Stimulated activated CD8-positive, alpha-beta memory T cell treated with anti-CD3 and anti-CD28 coated beads, Interleukin-12 subunit alpha, Interleukin-12 subunit beta, amount 100 ng/mL, for 1 hour (primary cell): ENCODE data around the gene ADAMTS15.

Experiments
- DNase-seq: peaks from one replicate; pipeline ENCODE4 v3.0.0-alpha.2; 2020; ENCODE audit warnings: low read depth

The ADAMTS15 gene

GRCh38 chr11:130457623-130458409, 9.4 kb downstream of the ADAMTS15 start:
- no peak for DNase-seq

- DNase-seq = no peak
These were observed 9.9 kb downstream of the ADAMTS15 start for GRCh38 chr11:130458410-130458729.

GRCh38 chr11:130459521-130459920, 11.1 kb downstream of the ADAMTS15 start:
- no peak for DNase-seq

GRCh38 chr11:130462101-130462885, 13.8 kb downstream of the ADAMTS15 start:
- no peak for DNase-seq

GRCh38 chr11:130462931-130463330, 14.5 kb downstream of the ADAMTS15 start:
- no peak for DNase-seq

- no peak for DNase-seq
These were observed 15.9 kb downstream of the ADAMTS15 start for GRCh38 chr11:130464291-130464812.

GRCh38 chr11:130465263-130465662, 16.8 kb downstream of the ADAMTS15 start:
- no peak for DNase-seq

GRCh38 chr11:130467116-130467900, 18.9 kb downstream of the ADAMTS15 start:
- DNase-seq = no peak

GRCh38 chr11:130469181-130469580, 20.7 kb downstream of the ADAMTS15 start:
- no peak for DNase-seq

- DNase-seq = no peak
These were observed 22.6 kb downstream of the ADAMTS15 start for GRCh38 chr11:130470832-130471706.

- no peak for DNase-seq
These were observed 23.4 kb downstream of the ADAMTS15 start for GRCh38 chr11:130471731-130472433.

- no peak for DNase-seq
These were observed 24.1 kb downstream of the ADAMTS15 start for GRCh38 chr11:130472434-130472961.

- no peak for DNase-seq
These were observed 24.8 kb downstream of the ADAMTS15 start for GRCh38 chr11:130473056-130473794.

GRCh38 chr11:130473795-130474377, 25.4 kb downstream of the ADAMTS15 start:
- DNase-seq = no peak

- DNase-seq = no peak
These were observed 26.4 kb downstream of the ADAMTS15 start for GRCh38 chr11:130474637-130475400.

- DNase-seq = no peak
These were observed 27.1 kb downstream of the ADAMTS15 start for GRCh38 chr11:130475426-130476053.

GRCh38 chr11:130476200-130476921, 27.9 kb downstream of the ADAMTS15 start:
- no peak for DNase-seq
